ENCODE measurements around the gene PPIP5K2. TPM values are rescaled to one million over a fixed set of nuclear protein-coding genes. Genes with fewer than 3 reads are reported as not detected.
A peak's percentile ranks its signal among the peaks of the same experiment; 100 is the strongest.

Gene PPIP5K2
- polyA plus RNA-seq, 5 donors: 56.9 to 123 (median 98.2) TPM

- no peak for DNase-seq
These were observed 117.7 kb downstream of the PPIP5K2 start for GRCh38 chr5:103237778-103238177.

- no peak for DNase-seq
These were observed 123.6 kb downstream of the PPIP5K2 start for GRCh38 chr5:103243665-103244064.

- DNase-seq: no peak
These were observed 124.3 kb downstream of the PPIP5K2 start for GRCh38 chr5:103244398-103244797.

GRCh38 chr5:103245761-103246160, 125.7 kb downstream of the PPIP5K2 start:
- no peak for DNase-seq

- no peak for DNase-seq
These were observed 127.0 kb downstream of the PPIP5K2 start for GRCh38 chr5:103247118-103247517.

- no peak for DNase-seq
These were observed 129.0 kb downstream of the PPIP5K2 start for GRCh38 chr5:103249068-103249467.

GRCh38 chr5:103254921-103255320, 134.8 kb downstream of the PPIP5K2 start:
- no peak for DNase-seq

- DNase-seq: no peak
These were observed 135.6 kb downstream of the PPIP5K2 start for GRCh38 chr5:103255691-103256090.

GRCh38 chr5:103256178-103256577, 136.1 kb downstream of the PPIP5K2 start:
- DNase-seq: no peak

GRCh38 chr5:103258368-103258956, 138.4 kb downstream of the PPIP5K2 start, which contains the start of gene MACIR:
Gene MACIR, plus strand, starts transcription at chr5:103258763. Its CDS starts 17,157 bp downstream, at chr5:103275920.
- peak; percentile 95 to 97 for DNase-seq

- peak; percentile 53 to 57 for DNase-seq
These were observed 139.0 kb downstream of the PPIP5K2 start for GRCh38 chr5:103258957-103259704.

GRCh38 chr5:103259705-103260355, 139.7 kb downstream of the PPIP5K2 start:
- no peak for DNase-seq

GRCh38 chr5:103260951-103261350, 140.8 kb downstream of the PPIP5K2 start:
- no peak for DNase-seq

Other genes starting within 250 kb of the PPIP5K2 start
- 10 to 100 TPM; 10.2 to 14.9 (median 11.7) TPM for gene GIN1, start 163 bp upstream of the PPIP5K2 start, polyA plus RNA-seq (ENCODE audit: insufficient read depth in 1 of 5, insufficient read length in 5 of 5, low replicate concordance in 1 of 5)
- gene MACIR, start 138.5 kb downstream of the PPIP5K2 start, polyA plus RNA-seq (ENCODE audit: insufficient read depth in 1 of 5, insufficient read length in 5 of 5, low replicate concordance in 1 of 5): 10 to 100 TPM; 11.4 to 16.8 (median 12.3) TPM

Measured in right lung (tissue), 5 donors.